Measurements from ENCODE around the gene HIVEP1.

GRCh38 chr6:12165297-12165696, 153.2 kb downstream of the HIVEP1 start:
- TF ChIP-seq CTCF (conservative IDR thresholded peaks at IDR 0.05) (no peak), EZH2 (IDR thresholded peaks at IDR 0.05; ENCODE audit: low read depth) (no peak)

All from PC-9 (cell line).